ENCODE measurements around the gene APH1A.
"Not testable (repeated sequence)": the region's sequence is repeated elsewhere in the genome, so short reads cannot be mapped to it uniquely, and the experiment has no call there.

APH1A gene

DNA sequence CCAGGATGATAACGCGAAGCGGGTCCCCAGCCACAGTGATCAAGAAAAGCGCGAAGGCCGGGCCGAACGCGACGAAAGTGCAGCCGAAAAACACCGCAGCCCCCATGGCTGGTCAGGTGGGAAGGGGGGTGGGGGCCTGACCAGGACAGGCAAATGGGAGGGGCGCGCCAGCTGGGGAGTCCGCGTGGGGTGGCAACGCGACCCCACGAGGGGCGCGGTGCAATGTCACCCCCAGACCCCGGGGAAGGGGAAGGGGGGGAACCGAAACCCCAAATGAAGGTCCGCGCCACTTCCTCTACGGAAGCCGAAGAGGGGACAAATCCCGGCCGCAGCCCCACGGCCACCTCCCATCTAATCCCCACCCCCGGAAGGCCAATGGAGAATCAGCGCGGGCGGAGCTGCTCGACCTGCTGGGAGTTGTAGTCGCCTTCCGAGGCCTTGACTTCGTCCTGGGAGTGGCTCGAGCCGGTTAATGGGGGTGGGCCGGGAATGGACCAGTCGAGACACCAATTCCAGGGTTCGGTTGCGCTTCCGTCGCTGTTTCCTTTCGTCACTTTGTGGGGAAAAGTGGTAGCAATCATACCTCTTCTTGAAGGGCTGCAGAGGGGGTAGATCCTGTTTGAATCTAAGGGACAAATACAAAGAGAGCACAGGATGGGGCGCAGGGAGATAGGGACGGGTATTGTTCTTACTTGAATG lies at the start of gene APH1A:
Gene APH1A, minus strand, starts transcription at position 312 of the 699 bp plus-strand sequence. Its CDS starts 206 bp downstream, at position 106.
- peak; percentile 99 for DNase-seq

DNA sequence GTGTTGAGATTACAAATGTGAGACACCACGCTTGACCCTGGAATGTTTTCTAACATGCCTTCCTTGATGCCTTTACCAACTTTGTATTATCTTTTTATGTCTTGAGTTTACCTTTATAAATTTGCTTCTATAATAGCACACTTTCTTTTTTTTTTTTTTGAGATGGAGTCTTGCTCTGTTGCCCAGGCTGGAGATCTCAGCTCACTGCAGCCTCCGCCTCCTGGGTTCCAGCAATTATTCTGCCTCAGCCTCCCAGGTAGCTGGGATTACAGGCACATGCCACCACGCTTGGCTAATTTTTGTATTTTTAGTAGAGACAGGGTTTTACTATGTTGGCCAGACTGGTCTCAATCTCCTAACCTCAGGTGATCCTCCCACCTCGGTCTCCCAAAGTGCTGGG lies 45.9 kb upstream of the APH1A start:
- not testable (repeated sequence) for DNase-seq

DNA sequence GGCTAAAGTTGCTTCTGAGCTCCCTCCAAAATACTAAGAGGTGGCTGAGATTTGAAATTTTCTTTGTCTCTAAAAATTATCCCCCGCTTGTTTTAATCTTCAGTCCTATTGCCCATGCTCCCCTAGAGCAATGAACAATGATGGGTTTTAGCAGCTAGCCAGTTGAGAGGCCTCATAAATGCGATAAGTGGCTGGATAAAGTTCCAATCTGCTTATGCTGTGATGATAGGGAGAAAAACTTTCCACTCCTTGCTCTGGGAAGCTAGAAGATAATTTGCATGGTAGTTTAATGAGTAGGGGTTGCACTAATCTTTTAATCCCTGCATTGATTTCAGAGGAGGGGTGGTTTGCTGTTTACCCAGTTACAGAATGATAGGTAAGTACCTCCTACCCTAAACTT lies 42.9 kb upstream of the APH1A start:
- DNase-seq, result no peak

DNA sequence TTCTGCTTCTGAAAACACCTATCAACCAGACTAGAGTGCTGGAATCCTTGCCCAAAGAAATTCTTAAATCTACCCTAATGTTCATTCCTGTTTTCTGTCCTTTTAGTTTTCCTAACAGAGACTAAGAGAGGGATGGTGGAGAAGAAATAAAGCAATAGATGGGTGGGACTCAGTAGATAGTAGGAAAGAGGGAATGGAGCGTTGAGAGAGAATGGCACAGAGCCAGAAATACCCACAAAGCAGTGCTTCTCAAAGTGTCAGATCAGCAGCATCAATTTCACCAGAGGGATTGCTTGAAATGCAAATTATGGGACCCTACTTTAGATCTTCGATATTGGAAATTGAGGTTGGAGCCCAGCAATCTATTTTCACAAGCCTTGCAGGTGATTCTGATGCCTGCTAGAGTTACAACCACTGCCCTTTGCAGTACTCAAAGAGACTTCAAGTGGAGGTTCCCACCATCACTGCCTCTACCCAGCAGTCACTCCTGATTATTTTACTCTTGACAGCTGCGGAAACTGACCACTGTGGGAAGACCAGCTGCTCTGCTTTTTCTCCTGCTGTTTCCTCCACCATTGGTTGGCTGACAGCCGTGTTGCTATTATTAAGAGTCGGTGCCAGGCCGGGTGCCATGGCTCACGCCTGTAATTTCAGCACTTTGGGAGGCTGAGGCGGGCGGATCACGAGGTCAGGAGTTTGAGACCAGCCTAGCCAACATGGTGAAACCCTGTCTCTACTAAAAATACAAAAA lies 41.1 kb upstream of the APH1A start:
- DNase-seq, result peak; percentile 30

DNA sequence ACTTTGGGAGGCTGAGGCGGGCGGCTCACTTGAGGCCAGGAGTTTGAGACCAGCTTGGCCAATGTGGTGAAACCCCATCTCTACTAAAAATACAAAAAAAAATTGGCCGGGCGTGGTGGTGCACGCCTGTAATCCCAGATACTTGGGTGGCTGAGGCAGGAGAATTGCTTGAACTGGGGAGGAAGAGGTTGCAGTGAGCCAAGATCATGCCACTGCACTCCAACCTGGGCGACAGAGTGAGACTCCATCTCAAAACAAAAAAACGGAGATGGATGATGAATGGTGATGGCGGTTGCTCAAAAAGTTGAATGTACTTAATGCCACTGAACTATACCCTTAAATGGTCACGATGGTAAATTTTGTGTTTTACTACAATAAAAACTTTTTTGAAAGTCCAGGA lies 39.8 kb upstream of the APH1A start:
- DNase-seq, result not testable (repeated sequence)

DNA sequence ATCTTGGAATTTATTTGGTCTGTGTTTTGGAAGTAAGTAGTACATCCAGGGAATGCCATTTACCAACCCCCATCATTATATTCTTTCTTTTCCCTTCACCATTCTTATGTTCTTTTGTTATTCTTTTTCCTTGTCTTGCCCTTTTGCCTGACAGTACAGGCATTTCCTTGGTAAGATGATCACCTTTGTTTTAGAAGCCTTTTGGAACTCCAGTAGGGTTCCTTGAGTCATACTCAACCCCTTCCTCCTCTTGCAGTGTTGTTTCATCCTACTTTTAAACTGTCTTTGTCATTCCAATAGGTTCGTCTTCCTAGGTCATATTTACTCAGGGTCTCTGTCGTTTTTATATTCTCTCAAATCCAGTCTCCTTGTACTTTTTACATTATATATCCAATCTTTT lies 34.1 kb upstream of the APH1A start:
- DNase-seq, result no peak

DNA sequence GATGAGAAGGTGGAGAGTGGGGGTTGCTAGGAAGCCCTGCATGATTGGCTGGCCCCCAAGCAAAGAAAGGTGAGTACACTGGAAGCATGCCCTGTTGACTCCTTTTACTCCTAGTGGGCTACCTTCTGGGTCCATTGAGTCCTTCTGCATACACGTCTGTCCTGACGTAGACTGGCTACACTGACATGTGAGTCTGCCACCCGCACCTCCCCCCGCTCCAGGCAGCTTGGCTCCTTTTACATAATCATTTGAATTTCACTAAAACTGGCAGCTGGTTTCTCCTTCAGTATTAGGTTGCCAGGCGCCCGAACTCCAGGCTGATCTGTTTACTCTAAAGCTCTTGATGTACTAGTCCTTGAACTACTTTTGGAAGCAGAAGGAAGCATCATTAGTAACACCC lies 33.5 kb upstream of the APH1A start:
- DNase-seq, result no peak

DNA sequence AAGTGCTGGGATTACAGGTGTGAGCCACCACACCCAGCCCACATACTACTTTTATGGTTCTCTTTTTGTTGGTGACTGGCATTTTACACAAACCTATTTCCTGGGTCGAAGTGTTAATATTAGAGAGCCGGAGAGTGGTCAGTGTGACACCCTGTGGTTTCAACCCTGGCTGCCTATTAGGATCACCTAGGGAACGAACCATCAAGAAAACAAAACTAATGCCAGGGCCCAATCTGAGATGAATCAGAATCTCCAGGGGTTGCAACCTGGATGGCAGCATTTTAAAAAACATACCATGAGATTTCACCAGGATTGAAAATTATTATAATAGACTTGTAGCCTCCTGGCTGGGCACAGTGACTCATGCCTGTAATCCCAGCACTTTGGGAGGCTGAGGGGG lies 30.9 kb upstream of the APH1A start:
- no peak for DNase-seq

DNA sequence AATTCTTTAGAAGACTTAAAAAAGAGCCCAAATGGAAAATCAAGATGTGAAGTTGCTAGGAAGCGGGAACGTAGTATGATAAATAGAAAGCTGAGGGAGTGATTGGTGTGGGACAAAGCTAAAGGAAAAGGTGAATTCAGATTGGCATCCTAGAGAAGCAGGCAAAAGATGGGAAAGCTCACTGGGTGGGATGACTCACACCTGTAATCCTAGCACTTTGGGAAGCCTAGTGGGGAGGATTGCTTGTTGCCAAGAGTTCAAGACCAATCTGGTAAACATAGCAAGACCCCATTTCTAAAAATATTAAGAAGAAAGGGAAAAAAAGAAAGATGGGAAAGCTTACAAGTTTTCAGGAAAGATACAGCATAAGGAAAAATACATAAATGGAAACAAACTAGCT lies 26.7 kb upstream of the APH1A start:
- DNase-seq, result no peak

DNA sequence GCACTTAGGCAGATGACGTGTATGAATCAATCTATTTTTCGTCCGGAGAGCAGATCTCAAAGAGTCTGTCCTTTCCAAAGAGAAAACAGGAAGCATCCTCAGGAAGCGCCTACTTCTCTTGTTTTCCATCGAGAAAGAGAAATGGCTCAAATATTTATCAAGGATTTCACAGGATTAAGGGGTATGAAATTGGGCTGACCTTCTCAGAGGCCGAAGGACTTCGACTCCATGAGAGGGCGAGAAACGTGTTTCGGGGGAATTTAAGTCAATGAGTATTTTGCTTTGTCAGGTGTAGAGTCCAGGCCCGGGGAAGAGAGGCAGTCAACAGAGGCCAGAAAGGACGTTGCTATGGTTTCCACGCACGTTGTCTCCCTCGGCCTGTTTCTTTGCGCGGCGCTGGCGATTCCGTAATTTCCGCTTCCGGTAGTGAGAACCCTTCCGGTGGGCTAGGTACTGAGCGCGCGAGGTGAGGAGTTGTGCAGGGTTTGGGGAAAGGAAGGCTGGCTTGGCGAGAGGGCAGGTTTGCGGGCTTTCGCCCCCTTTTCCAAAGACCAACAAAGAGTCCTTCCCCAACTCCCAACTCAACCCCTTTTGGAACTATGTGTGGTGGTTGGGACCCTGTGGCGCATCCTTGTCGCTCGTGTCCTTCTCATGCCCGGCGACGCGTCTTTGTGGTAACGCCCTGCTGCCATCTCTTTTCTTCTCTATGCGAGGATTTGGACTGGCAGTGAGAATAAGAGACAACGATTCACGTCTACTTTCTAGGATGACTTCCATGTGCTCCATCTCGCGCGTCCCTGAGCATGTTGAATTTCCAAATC lies 24.8 kb upstream of the APH1A start, which contains the start of gene MRPS21:
Gene MRPS21, plus strand, starts transcription at position 429 of the 821 bp plus-strand sequence. CDS start 506 bp downstream, outside the sequence.
- DNase-seq, result peak; percentile 97

DNA sequence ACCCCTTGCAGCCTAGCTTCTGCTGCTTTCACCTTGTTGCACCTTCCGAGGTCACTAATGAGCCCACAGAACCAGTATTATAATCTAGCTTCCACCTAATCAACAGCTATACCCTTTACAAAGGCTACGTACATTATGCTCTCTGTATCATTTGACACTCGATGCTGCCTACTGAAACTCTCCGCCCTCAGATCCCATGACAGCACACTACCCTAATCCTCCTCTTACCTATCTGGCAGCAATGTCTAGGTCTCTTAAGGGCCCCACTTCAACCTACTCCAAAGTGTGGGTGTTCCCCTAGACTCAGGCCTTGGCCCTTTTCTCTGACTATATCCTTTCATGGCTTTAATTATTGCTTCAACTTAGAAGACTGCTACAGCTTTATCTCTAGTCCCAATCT lies 20.0 kb upstream of the APH1A start:
- no peak for DNase-seq

DNA sequence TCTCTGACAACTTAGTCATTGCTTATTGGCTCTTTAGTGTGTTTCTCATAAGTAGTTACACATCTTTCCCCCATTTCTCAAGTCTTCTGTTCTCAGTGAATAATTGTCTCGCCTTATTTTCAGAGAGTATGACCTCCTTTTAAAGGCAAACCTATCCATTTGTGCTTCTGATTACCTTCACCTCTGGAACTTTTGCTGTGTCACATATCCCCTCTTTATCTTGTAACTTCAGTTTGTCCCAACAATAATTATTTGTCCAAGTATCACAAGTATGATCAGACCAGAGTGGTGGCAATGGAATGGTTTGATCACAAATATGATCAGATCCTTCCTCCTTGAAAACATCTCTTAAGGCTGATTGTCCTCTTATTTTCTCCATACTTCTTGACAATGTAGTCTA lies 19.6 kb upstream of the APH1A start:
- DNase-seq, result no peak

DNA sequence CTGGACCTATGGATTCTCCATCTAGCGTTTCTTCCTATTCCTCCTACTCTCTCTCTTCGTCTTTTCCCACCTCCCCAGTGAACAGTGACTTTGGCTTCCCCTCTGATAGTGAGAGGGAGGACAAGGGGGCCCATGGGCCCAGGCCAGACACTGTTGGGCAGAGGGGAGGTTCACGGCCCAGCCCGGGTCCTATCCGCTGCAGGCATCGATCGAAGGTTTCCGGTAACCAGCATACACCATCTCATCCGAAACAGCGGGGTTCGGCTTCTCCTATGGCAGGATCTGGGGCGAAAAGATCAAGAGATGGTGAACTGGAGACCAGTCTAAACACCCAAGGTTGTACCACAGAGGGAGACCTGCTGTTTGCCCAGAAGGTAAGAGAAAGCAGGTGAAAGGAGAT lies 14.4 kb upstream of the APH1A start:
- no peak for DNase-seq

DNA sequence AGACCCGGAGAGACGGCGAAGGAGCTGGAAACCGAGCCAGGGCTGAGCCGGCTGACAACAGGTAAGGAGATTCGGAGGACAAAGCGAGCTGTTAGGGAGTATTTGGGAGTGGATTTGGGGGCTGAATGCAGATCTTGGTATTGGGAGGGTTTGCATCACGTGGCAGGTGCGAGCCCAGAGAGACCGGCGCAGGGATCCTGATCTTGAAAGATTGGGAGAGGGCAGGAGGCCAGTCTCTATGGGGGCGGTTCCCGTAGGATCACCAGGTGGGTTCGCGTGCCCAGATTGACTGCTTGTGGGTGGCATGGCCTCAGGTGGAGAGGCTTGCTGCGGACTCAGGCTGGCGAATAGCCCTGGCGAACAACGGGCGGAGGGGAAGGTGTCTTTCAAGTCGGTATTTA lies 13.7 kb upstream of the APH1A start:
- DNase-seq, result no peak

DNA sequence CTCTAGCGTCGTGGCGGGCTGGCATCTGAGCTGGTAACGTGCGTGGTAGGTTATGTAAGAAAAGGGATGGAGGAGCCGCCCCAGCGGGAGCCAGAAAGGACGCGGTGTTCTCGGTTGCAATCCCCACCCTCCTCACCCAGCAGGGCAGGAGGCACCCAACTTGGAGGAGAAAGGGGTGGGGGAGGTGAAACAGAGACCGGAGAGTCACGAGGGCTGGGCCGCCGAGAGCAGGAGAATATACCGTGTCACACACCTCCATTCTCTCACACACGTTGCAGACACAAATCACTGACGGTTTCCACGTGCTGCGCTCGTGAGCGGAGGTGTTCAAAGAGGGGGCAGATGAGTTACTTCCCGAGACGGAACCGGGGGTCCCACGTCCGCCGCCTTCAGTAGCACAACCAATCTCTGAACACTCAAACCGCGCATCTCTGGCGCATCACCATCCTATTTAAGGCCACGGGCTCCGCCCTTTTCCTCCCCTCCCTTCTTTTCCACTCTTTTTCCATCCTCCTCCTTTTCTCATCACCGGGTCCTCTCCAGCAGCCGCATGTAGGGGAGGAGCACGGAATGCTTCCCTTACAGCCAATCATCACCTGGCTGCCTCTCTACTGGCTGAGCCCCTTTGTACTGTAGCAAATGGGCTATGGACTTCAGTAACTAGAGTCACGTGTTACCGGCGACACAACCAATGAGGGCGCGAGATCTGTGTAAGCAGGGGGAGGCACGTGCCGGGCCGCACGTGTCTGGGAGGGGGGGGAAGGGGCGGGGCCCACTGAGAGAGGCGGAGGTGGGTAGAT lies 13.1 kb upstream of the APH1A start, which contains the start of gene CIART:
Gene CIART, plus strand, starts transcription at position 797 of the 800 bp plus-strand sequence. CDS start 714 bp downstream, outside the sequence.
- DNase-seq, result peak; percentile 88

DNA sequence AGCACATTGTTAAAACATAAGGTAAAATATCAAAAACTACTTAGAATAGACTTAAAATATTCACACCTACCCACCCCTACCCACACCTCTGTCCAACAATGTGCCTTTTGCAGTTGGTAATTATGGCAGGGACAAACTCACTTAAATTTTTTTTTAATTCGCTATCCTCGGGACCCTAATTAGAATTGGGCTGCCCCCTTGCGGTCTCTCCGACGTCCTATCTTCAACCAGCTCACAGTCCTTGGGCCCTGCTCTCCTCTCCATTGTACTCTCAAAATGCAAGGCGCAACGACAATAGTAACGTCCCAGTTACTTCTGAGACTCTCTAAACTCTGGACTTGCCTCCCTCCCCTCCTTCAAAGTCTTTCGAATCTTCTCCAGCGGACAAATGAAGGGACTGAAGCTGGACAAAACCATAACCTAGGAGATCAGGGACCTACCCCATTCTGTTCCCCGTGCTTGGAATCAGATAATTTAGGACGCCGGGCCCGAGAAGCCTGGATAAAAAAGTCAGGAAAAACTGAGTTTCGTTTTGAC lies 12.5 kb upstream of the APH1A start:
- DNase-seq, result peak; percentile 93

DNA sequence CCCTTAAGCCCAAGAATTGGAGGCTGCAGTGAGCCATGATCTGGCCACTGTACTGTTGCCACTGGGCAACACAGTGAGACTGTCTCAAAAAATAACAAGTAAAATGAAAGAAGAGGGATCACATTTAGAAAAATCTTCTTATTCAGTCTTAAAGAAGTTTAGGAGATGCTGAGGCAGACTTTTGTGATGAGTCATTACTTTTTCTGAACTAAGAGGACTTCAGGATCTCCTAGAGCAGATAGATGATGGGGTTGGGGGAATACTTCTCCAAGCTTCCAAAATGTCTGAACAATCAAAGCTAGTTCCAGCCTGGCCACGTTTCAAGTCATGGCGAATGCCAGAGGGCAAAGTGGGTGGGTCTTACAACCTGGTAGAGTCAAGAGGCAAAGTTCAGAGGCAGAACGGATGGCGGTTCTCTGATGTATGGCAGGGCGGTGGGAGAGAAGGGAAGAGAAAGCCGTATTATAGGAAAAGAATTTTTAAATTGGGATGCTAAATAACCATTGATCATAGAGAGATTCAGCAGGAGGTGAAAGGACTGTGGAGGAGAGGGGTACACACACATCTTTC lies 11.4 kb upstream of the APH1A start:
- DNase-seq, result no peak

DNA sequence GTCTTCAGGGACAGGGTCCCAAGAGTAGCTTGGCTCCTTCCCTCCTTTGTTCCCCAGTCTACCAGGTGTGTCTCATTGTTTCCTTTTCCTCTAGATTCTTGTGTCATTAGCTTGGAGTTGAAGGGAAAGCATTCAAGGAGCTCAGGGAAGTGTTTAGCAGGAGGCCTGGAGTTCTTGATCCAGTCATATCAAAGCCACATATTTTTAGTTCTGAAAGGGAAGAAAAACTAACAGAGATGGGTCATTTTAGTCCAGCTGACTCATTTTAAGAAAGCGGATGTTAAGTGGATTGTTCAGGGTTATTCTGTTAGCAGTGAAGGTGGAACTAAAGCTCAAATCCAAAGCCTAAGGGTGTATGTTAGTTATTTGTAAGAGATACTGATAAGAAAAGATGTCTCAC lies 4.5 kb upstream of the APH1A start:
- DNase-seq, result no peak

DNA sequence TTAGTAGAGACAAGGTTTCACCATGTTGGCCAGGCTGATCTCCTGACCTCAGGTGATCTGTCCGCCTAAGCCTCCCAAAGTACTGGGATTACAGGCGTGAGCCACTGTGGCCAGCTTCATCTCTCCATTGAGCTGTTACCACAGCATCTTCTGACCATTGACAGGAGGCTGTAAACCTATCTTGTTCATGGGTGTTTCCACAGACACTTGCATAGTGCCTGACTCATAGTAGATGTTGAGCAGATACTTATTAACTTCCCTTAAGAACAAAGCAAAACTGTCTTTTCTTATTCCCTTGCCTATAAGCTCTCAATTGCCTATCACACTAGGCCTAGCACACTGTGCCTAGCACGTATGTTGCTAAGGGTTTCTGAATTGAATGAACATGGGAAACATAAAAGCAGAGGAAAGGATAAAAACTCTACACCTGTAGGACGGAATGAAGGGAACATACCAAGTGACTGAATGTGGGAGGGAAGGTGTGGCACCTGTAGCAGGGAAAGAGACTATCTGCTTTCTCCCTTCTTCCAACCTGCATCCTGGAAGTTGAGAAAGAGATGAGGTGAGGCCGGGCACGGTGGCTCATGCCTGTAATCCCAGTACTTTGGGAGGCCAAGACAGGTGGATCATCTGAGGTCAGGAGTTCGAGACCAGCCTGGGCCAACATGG lies 2.6 kb upstream of the APH1A start:
- no peak for DNase-seq

DNA sequence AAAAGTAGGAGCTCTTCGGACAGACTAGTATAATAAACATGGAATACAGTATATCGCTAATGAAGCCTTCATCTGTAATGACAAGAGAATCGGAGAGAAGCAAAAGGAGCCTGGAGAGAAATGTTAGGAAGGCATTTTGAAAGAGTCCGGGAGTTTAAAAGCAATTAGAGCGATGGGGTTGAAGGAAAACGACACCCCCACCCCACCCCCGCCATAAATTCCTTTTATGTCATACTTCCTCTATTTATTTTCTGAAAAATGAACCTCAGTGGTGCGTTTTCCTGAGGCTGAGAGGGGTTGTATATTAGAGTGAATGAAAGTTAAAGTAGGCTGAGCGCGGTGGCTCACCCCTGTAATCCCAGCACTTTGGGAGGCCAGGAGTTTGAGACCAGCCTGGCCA lies 635 bp upstream of the APH1A start:
- no peak for DNase-seq

DNA sequence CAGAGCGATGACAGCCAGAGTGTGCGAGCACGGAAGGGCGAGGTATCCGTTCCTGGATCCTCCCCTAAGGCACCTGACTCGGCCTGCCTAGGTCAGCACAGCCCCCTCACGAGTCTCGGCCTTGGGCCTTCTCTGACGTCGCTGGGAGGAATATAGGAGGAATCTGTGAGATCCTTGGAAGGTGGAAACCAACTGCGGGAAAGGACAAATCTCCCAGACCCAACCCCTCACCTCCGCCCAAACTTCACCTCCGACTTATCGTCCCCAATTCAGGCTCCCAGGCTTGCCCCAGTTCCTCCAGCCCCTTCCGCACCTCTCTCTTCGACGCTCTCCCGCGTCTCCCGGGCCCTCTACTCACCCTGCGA lies 494 bp downstream of the APH1A start:
- DNase-seq, result peak; percentile 69

Measured in hematopoietic multipotent progenitor cell treated with erythropoietin and hydrocortisone succinate and interleukin-3 and kit ligand, for 6 days (in vitro differentiated cells).